Adrenal gland (tissue), 5 donors: ENCODE measurements around the gene KIF5A.

Experiments used
- POLR2A ChIP-seq, 2 donors: fragments of 450-650 bp; IDR thresholded peaks; one replicate each; pipeline ENCODE4 v1.6.1; 2017; ENCODE audit warnings: antibody characterized with exemption in 2 of 2, mild to moderate bottlenecking in 2 of 2, moderate library complexity in 1 of 2
- TF ChIP-seq, protein P1 (sequence below), 6 experiments: fragments of 450-650 bp in 4 of 6; fragments of 200-600 bp in 2 of 6; sonication (generic) in 1 of 6; IDR thresholded peaks; 1 replicate in 5 of 6; 2 replicates in 1 of 6; pipeline versions ENCODE4 v1.5.1 to v1.8.0; 2016 to 2021; ENCODE audit warnings: antibody characterized with exemption in 6 of 6, mild to moderate bottlenecking in 2 of 6, moderate library complexity in 1 of 6
- donor health status: DM: no; HTN: no; CAD: no.

DNA sequence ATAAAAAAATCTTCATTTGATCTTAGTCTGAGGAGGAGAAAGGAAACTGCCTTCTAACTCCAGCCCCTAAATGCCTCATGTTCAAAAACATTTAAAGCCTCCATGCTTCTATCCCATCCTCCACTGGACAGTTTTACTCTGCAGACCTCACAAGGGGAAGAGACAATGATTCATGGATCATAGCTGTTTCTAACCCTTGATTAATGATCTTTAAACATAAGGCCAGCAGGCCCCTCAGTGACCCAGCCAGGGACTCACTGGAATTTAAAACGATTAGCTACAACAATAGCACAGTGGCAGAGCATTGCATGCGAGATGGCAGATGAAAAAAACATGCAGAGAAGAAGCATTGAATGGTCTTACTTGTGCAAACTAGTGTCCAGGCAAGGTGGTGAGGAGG is 8.8 kb upstream of the KIF5A start:
- TF ChIP-seq, protein P1, sequence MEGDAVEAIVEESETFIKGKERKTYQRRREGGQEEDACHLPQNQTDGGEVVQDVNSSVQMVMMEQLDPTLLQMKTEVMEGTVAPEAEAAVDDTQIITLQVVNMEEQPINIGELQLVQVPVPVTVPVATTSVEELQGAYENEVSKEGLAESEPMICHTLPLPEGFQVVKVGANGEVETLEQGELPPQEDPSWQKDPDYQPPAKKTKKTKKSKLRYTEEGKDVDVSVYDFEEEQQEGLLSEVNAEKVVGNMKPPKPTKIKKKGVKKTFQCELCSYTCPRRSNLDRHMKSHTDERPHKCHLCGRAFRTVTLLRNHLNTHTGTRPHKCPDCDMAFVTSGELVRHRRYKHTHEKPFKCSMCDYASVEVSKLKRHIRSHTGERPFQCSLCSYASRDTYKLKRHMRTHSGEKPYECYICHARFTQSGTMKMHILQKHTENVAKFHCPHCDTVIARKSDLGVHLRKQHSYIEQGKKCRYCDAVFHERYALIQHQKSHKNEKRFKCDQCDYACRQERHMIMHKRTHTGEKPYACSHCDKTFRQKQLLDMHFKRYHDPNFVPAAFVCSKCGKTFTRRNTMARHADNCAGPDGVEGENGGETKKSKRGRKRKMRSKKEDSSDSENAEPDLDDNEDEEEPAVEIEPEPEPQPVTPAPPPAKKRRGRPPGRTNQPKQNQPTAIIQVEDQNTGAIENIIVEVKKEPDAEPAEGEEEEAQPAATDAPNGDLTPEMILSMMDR (IDR thresholded peaks at IDR 0.05), result no peak
- no peak for TF ChIP-seq POLR2A (IDR thresholded peaks at IDR 0.05)
